Neural progenitor cell (in vitro differentiated cells): ENCODE data around the gene GON4L. TPM values are rescaled to one million over a fixed set of nuclear protein-coding genes. Genes with fewer than 3 reads are reported as not detected.

ENCODE experiments used
- DNase-seq: peaks from one replicate; pipeline ENCODE4 v3.0.0-alpha.2; 2016; ENCODE audit warnings: low spot score
- H2AFZ ChIP-seq: fragments of 200-600 bp; sonication (generic); replicated peaks from 2 replicates; pipeline ENCODE4 v1.6.1; 2016; ENCODE audit warnings: antibody characterized with exemption
- H3F3A ChIP-seq: fragments of 200-600 bp; sonication (generic); 2 replicates; pipeline ENCODE4 v1.6.1; 2016; ENCODE audit warnings: antibody characterized with exemption, low read depth
- H3K27ac ChIP-seq: fragments of 200-600 bp; sonication (generic); 2 replicates; pipeline ENCODE4 v1.5.1; 2016; ENCODE audit warnings: mild to moderate bottlenecking
- H3K27me3 ChIP-seq: fragments of 200-600 bp; sonication (generic); 2 replicates; pipeline ENCODE4 v1.6.1; 2016; ENCODE audit warnings: mild to moderate bottlenecking, moderate library complexity
- H3K36me3 ChIP-seq: fragments of 200-600 bp; sonication (generic); 2 replicates; pipeline ENCODE4 v1.5.1; 2016
- H3K4me1 ChIP-seq: fragments of 200-600 bp; sonication (generic); 2 replicates; pipeline ENCODE4 v1.6.1; 2016; ENCODE audit warnings: mixed run types
- H3K4me2 ChIP-seq: fragments of 200-600 bp; sonication (generic); 2 replicates; pipeline ENCODE4 v1.6.1; 2016
- H3K4me3 ChIP-seq: fragments of 200-600 bp; sonication (generic); 2 replicates; pipeline ENCODE4 v1.5.1; 2016
- H3K79me2 ChIP-seq: fragments of 200-600 bp; sonication (generic); 2 replicates; pipeline ENCODE4 v1.6.1; 2016; ENCODE audit warnings: low read depth
- H3K9ac ChIP-seq: fragments of 200-600 bp; sonication (generic); 2 replicates; pipeline ENCODE4 v1.6.1; 2016
- H3K9me3 ChIP-seq: fragments of 200-600 bp; sonication (generic); 2 replicates; pipeline ENCODE4 v1.5.1; 2016; ENCODE audit warnings: low read depth
- H4K20me1 ChIP-seq: fragments of 200-600 bp; sonication (generic); 2 replicates; pipeline ENCODE4 v1.6.1; 2016; ENCODE audit warnings: low read depth
- H3K27ac Mint-ChIP-seq: 3 replicates; pipeline ENCODE4 v1.8.0; 2021; ENCODE audit warnings: mixed read lengths
- H3K27me3 Mint-ChIP-seq: 2 replicates; pipeline ENCODE4 v1.8.0; 2022; ENCODE audit warnings: low read depth, mild to moderate bottlenecking, inconsistent platforms, moderate library complexity, mixed read lengths; ENCODE audit not compliant: insufficient read depth
- H3K36me3 Mint-ChIP-seq: 3 replicates; pipeline ENCODE4 v1.8.0; 2021; ENCODE audit warnings: mixed read lengths
- H3K4me1 Mint-ChIP-seq: 3 replicates; pipeline ENCODE4 v1.8.0; 2021; ENCODE audit warnings: mixed read lengths
- H3K4me3 Mint-ChIP-seq: 3 replicates; pipeline ENCODE4 v1.8.0; 2021; ENCODE audit warnings: mild to moderate bottlenecking, moderate library complexity, mixed read lengths
- H3K9me3 Mint-ChIP-seq: 3 replicates; pipeline ENCODE4 v1.8.0; 2020; ENCODE audit warnings: mixed read lengths
- EZH2 ChIP-seq: fragments of 200-600 bp; sonication (generic); IDR thresholded peaks from 2 replicates; pipeline ENCODE4 v1.6.1; 2017; ENCODE audit warnings: antibody characterized with exemption, mild to moderate bottlenecking, moderate library complexity
- EZH2phosphoT487 ChIP-seq: fragments of 200-600 bp; sonication (generic); IDR thresholded peaks from 2 replicates; pipeline ENCODE4 v1.6.1; 2017; ENCODE audit warnings: antibody characterized with exemption
- total RNA-seq: library from RNA; depleted of rRNA; stranded (reverse); fragments of >200 nt; gene quantifications from 2 replicates; pipeline ENCODE4 v1.2.3, GENCODE V29; 2015; ENCODE audit warnings: low replicate concordance
- TF ChIP-seq, protein P1 (sequence below): fragments of 200-600 bp; sonication (generic); IDR thresholded peaks from 2 replicates; pipeline ENCODE4 v1.5.1; 2017; ENCODE audit warnings: antibody characterized with exemption, mild to moderate bottlenecking

Gene GON4L
- total RNA-seq, 1 donor from 2014 or later: 31.4 TPM

DNA sequence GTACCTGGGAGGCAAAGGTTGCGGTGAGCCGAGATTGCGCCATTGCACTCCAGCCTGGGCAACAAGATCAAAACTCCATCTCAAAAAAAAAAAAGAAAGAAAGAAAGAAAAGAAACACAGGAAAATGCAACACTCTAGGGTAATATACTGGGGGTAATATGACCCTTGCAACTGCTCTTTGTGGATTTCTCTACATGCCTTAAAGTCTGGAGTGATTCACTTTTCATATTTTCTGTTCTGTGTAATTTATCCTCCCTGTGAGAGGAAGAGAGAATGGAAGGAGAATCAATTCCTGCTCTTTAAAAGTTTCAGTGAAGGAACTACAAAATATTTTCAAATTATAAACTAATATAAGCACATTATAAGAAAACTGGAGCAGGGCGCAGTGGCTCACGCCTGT lies 31.5 kb upstream of the GON4L start:
- no peak overlapping the region for H3K27ac Mint-ChIP-seq
- H3K36me3 Mint-ChIP-seq: no peaks in the 10 kb centered on the region
- no peaks in the 10 kb centered on the region for H4K20me1 ChIP-seq
- no peak for DNase-seq
- H3K9ac ChIP-seq: no peak overlapping the region
- no peaks in the 10 kb centered on the region for H3K27me3 Mint-ChIP-seq
- H3K4me3 Mint-ChIP-seq: no peak overlapping the region
- no peak overlapping the region for H3K4me2 ChIP-seq
- no peaks in the 10 kb centered on the region for H3K9me3 Mint-ChIP-seq
- TF ChIP-seq, protein P1, sequence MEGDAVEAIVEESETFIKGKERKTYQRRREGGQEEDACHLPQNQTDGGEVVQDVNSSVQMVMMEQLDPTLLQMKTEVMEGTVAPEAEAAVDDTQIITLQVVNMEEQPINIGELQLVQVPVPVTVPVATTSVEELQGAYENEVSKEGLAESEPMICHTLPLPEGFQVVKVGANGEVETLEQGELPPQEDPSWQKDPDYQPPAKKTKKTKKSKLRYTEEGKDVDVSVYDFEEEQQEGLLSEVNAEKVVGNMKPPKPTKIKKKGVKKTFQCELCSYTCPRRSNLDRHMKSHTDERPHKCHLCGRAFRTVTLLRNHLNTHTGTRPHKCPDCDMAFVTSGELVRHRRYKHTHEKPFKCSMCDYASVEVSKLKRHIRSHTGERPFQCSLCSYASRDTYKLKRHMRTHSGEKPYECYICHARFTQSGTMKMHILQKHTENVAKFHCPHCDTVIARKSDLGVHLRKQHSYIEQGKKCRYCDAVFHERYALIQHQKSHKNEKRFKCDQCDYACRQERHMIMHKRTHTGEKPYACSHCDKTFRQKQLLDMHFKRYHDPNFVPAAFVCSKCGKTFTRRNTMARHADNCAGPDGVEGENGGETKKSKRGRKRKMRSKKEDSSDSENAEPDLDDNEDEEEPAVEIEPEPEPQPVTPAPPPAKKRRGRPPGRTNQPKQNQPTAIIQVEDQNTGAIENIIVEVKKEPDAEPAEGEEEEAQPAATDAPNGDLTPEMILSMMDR: no peak
- TF ChIP-seq EZH2: no peak
- TF ChIP-seq EZH2phosphoT487: no peak
- no peaks in the 10 kb centered on the region for H3K79me2 ChIP-seq
- H3F3A ChIP-seq: peaks cover 3% of the 10 kb centered on the region
- no peak overlapping the region for H2AFZ ChIP-seq
- H3K4me1 ChIP-seq: no peaks in the 10 kb centered on the region
- no peaks in the 10 kb centered on the region for H3K27me3 ChIP-seq
- peaks cover 9% of the 10 kb centered on the region for H3K4me1 Mint-ChIP-seq
- no peak overlapping the region for H3K27ac ChIP-seq
- H3K9me3 ChIP-seq: no peaks in the 10 kb centered on the region
- H3K4me3 ChIP-seq: no peak overlapping the region
- H3K36me3 ChIP-seq: no peaks in the 10 kb centered on the region

- Mint-ChIP-seq H3K27me3 (no peaks in the 10 kb centered on the region), H3K4me3 (no peak overlapping the region), H3K9me3 (no peaks in the 10 kb centered on the region), H3K4me1 (peaks cover 11% of the 10 kb centered on the region), H3K27ac (no peak overlapping the region), H3K36me3 (no peaks in the 10 kb centered on the region)
- no peak overlapping the region for H3K9ac ChIP-seq
- TF ChIP-seq, protein P1: no peak
- TF ChIP-seq EZH2 (no peak), EZH2phosphoT487 (no peak)
- H3K79me2 ChIP-seq: no peaks in the 10 kb centered on the region
- H3K36me3 ChIP-seq: no peaks in the 10 kb centered on the region
- H3K9me3 ChIP-seq: no peaks in the 10 kb centered on the region
- H3K27me3 ChIP-seq: no peaks in the 10 kb centered on the region
- H2AFZ ChIP-seq: no peak overlapping the region
- H3K4me1 ChIP-seq: no peaks in the 10 kb centered on the region
- no peaks in the 10 kb centered on the region for H3F3A ChIP-seq
- H3K4me3 ChIP-seq: no peak overlapping the region
- DNase-seq: no peak
- H3K4me2 ChIP-seq: no peak overlapping the region
- no peak overlapping the region for H3K27ac ChIP-seq
- no peaks in the 10 kb centered on the region for H4K20me1 ChIP-seq
These were observed 28.0 kb upstream of the GON4L start for GRCh38 chr1:155884982-155885381.

DNA sequence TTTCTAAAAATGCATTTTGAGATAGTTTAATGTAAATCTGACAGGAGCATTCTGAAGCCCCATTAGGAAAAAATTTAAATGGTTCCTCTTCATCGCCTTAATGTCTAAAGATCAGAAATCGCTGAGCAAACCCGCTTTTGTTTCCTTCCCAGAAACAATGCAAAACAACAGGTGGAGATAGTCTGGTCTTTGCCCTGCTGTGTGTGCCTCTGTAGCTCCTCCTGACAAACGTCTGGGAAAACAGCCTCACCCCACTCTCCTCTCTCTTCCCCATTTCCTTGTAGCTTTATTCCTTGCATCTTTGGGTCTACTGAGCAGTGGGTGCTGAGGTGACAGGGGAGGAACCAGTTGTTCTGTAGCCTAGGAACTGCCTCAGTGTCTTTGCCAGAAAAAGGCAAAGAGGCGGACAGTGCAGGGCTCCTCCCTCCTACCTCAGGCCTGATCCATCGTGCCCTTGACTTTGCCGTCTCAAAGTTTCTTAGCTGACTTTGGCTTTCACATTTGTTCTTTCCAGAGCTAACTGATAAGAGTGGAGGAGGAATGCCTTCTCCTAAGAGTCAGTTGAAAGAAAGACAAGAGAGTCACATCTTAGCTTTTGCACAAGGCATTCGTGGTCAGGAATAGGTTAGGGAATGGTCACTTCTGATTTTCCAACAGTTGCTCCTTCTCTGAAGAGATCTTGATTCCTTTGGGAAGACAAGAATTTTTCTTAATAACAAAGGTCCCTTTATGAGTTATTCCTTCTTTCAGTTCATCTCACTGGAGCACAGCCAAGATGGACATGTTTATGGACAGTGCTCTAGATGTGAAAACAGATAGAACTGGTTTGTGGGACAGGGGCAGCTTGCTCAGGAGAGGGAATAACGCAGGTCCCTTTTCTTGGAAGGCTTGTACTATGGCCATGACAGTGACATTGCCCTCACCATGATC lies 27.3 kb upstream of the GON4L start:
- no peak overlapping the region for H3K9ac ChIP-seq
- no peak for DNase-seq
- H3K4me1 Mint-ChIP-seq: peaks cover 11% of the 10 kb centered on the region
- H3K9me3 Mint-ChIP-seq: no peaks in the 10 kb centered on the region
- H2AFZ ChIP-seq: no peak overlapping the region
- TF ChIP-seq EZH2: no peak
- TF ChIP-seq EZH2phosphoT487: no peak
- TF ChIP-seq, protein P1: no peak
- no peaks in the 10 kb centered on the region for H4K20me1 ChIP-seq
- peak overlapping the region; percentile 10 for H3K4me2 ChIP-seq
- no peak overlapping the region for H3K27ac Mint-ChIP-seq
- H3K27ac ChIP-seq: no peak overlapping the region
- no peaks in the 10 kb centered on the region for H3K9me3 ChIP-seq
- no peaks in the 10 kb centered on the region for H3K4me1 ChIP-seq
- no peaks in the 10 kb centered on the region for H3F3A ChIP-seq
- no peaks in the 10 kb centered on the region for H3K79me2 ChIP-seq
- H3K4me3 ChIP-seq: no peak overlapping the region
- H3K27me3 ChIP-seq: no peaks in the 10 kb centered on the region
- no peaks in the 10 kb centered on the region for H3K27me3 Mint-ChIP-seq
- H3K36me3 ChIP-seq: no peaks in the 10 kb centered on the region
- no peaks in the 10 kb centered on the region for H3K36me3 Mint-ChIP-seq
- no peak overlapping the region for H3K4me3 Mint-ChIP-seq
